K562 (cell line): ENCODE results near the gene RCSD1. TPM values are rescaled to one million over a fixed set of nuclear protein-coding genes. Genes with fewer than 3 reads are reported as not detected.

Experiments
- ARID3A ChIP-seq: IDR thresholded peaks from 2 replicates; pipeline ENCODE4 v1.6.1; 2012; ENCODE audit warnings: low read depth, low read length, improper control_type of control experiment, borderline replicate concordance
- CAMTA2 ChIP-seq: fragments of 250-450 bp; sonication (Bioruptor Pico); conservative IDR thresholded peaks from 2 replicates; pipeline ENCODE4 v1.5.1; 2022
- CBFA2T3 ChIP-seq: fragments of 450-650 bp; IDR thresholded peaks from 2 replicates; pipeline ENCODE4 v1.6.1; 2017
- CGGBP1 ChIP-seq: fragments of 250-450 bp; sonication (Bioruptor Pico); IDR thresholded peaks from 2 replicates; pipeline ENCODE4 v1.9.0; 2021; ENCODE audit warnings: mild to moderate bottlenecking
- EHMT2 ChIP-seq: fragments of 450-650 bp; IDR thresholded peaks from 2 replicates; pipeline ENCODE4 v1.6.1; 2018; ENCODE audit warnings: antibody characterized with exemption
- FOXA3 ChIP-seq, 2 experiments: fragments of 450-650 bp in 1 of 2; sonication (generic) in 1 of 2; formaldehyde crosslinking; IDR thresholded peaks in 1 of 2; conservative IDR thresholded peaks in 1 of 2; 2 replicates each; pipeline versions ENCODE4 v1.4.0 to v1.8.0; 2020 to 2022; ENCODE audit warnings: mild to moderate bottlenecking in 2 of 2, missing genetic modification reagents in 1 of 2
- HINFP ChIP-seq: fragments of 450-650 bp; conservative IDR thresholded peaks from 2 replicates; pipeline ENCODE4 v1.6.1; 2016; ENCODE audit warnings: missing genetic modification characterization, low read depth, mild to moderate bottlenecking, control low read depth, missing compliant biosample characterization
- ILF3 ChIP-seq: fragments of 450-650 bp; IDR thresholded peaks from 2 replicates; pipeline ENCODE4 v1.6.1; 2018; ENCODE audit warnings: antibody characterized with exemption, mild to moderate bottlenecking, moderate library complexity, borderline replicate concordance
- KHSRP ChIP-seq: fragments of 450-650 bp; IDR thresholded peaks from 2 replicates; pipeline ENCODE4 v1.6.1; 2017
- MYBL2 ChIP-seq, 2 experiments: fragments of 450-650 bp in 1 of 2; sonication (generic) in 1 of 2; formaldehyde crosslinking in 1 of 2; IDR thresholded peaks; 2 replicates each; pipeline versions ENCODE4 v1.6.1 to v1.8.1; 2017 to 2022; ENCODE audit warnings: borderline replicate concordance in 1 of 2, inconsistent platforms in 1 of 2, low read depth in 1 of 2, mild to moderate bottlenecking in 1 of 2, missing genetic modification reagents in 1 of 2, moderate library complexity in 1 of 2
- NFIX ChIP-seq: fragments of 250-450 bp; sonication (Bioruptor Pico); IDR thresholded peaks from 2 replicates; pipeline ENCODE4 v1.4.0; 2020; ENCODE audit warnings: low read depth, mild to moderate bottlenecking, moderate library complexity
- NKRF ChIP-seq: fragments of 450-650 bp; IDR thresholded peaks from 2 replicates; pipeline ENCODE4 v1.6.1; 2016; ENCODE audit warnings: borderline replicate concordance
- NR0B1 ChIP-seq: fragments of 450-650 bp; IDR thresholded peaks from one replicate; pipeline ENCODE4 v1.6.1; 2018; ENCODE audit warnings: mild to moderate bottlenecking, moderate library complexity; ENCODE audit not compliant: partially characterized antibody
- NR4A1 ChIP-seq, 2 experiments: fragments of 250-450 bp in 1 of 2; fragments of 450-650 bp in 1 of 2; sonication (Bioruptor Pico) in 1 of 2; IDR thresholded peaks; 2 replicates each; pipeline versions ENCODE4 v1.4.0 to v1.6.1; 2016 to 2020; ENCODE audit warnings: mild to moderate bottlenecking in 2 of 2, missing compliant biosample characterization in 1 of 2, missing genetic modification characterization in 1 of 2, moderate library complexity in 1 of 2
- POLR2A ChIP-seq: fragments of 450-650 bp; conservative IDR thresholded peaks from 2 replicates; pipeline ENCODE4 v1.6.1; 2016
- SPI1 ChIP-seq: IDR thresholded peaks from 2 replicates; pipeline ENCODE4 v1.6.1; 2011; ENCODE audit warnings: low read depth, low read length, control low read depth, borderline replicate concordance
- SRSF9 ChIP-seq: fragments of 200-400 bp; formaldehyde crosslinking; IDR thresholded peaks from 2 replicates; pipeline ENCODE4 v1.6.1; 2017; ENCODE audit warnings: low read depth, low read length, borderline replicate concordance
- TAF15 ChIP-seq: fragments of 200-400 bp; formaldehyde crosslinking; IDR thresholded peaks from 2 replicates; pipeline ENCODE4 v1.6.1; 2017; ENCODE audit warnings: mild to moderate bottlenecking, low read depth, low read length, moderate library complexity
- ZBTB1 ChIP-seq: sonication (generic); formaldehyde crosslinking; IDR thresholded peaks from 2 replicates; pipeline ENCODE4 v1.8.1; 2023; ENCODE audit warnings: missing genetic modification reagents, low read depth, mild to moderate bottlenecking, borderline replicate concordance
- ZNF217 ChIP-seq: sonication (generic); formaldehyde crosslinking; IDR thresholded peaks from 2 replicates; pipeline ENCODE4 v1.8.0; 2022; ENCODE audit warnings: mild to moderate bottlenecking, missing genetic modification reagents
- ZNF699 ChIP-seq: fragments of 250-450 bp; sonication (Bioruptor Pico); IDR thresholded peaks from 2 replicates; pipeline ENCODE4 v1.8.0; 2021; ENCODE audit warnings: mild to moderate bottlenecking, moderate library complexity; ENCODE audit not compliant: insufficient replicate concordance
- polyA plus RNA-seq, 8 experiments: library from polyadenylated mRNA; depleted of rRNA in 4 of 8; stranded (reverse) in 5 of 8; unstranded in 3 of 8; fragments of >200 nt; fragmentation: Nextera tagmentation in 2 of 8; fragmentation: Illumina TruSeq in 1 of 8; extraction: Ambion mirVana in 2 of 8; extraction: Trizol in 1 of 8; gene quantifications; 2 replicates each; pipeline versions ENCODE4 v1.2.1 to v1.2.3, GENCODE V29; 2011 to 2014; ENCODE audit warnings: inconsistent platforms in 1 of 8, missing spikeins in 1 of 8
- total RNA-seq, 7 experiments: library from RNA; depleted of rRNA in 6 of 7; stranded (reverse); fragments of >200 nt in 6 of 7; fragmentation: Illumina TruSeq in 2 of 7; extraction: Trizol in 2 of 7; gene quantifications; 2 replicates each; pipeline versions ENCODE4 v1.2.1 to v1.2.3, GENCODE V29; 2011 to 2021; ENCODE audit warnings: low replicate concordance in 1 of 7

Gene RCSD1
- total and polyA plus RNA-seq, 9 of the 15 experiments (the other 6 are each of a cell fraction or from before 2014, with no cell fraction given), result 7.8 to 69.8 (median 45.3) TPM

- TF ChIP-seq NR4A1 (CRISPR knock-in tag; IDR thresholded peaks at IDR 0.05) (no peak), NR4A1 (tag; IDR thresholded peaks at IDR 0.05) (no peak), POLR2A (no peak), NFIX (CRISPR knock-in tag) (no peak), EHMT2 (no peak), ILF3 (no peak), MYBL2 (IDR thresholded peaks at IDR 0.05; ENCODE audit: low read depth) (no peak), MYBL2 (CRISPR knock-in tag; IDR thresholded peaks at IDR 0.05; ENCODE audit: borderline replicate concordance) (no peak), NR0B1 (no peak), SRSF9 (no peak), NKRF (no peak), ARID3A (no peak), CGGBP1 (CRISPR knock-in tag) (no peak), SPI1 (no peak), CAMTA2 (CRISPR knock-in tag) (no peak), KHSRP (no peak), CBFA2T3 (peak; percentile 21; the same call in 1 of the 2 replicates), ZBTB1 (CRISPR knock-in tag) (no peak), TAF15 (no peak), ZNF217 (CRISPR knock-in tag) (no peak), FOXA3 (CRISPR knock-in tag; conservative IDR thresholded peaks at IDR 0.05 in 1 of 2, IDR thresholded peaks at IDR 0.05 in 1 of 2) (no peak), HINFP (tag) (no peak), ZNF699 (CRISPR knock-in tag) (no peak)
Measured at GRCh38 chr1:167625040-167625823, 4.8 kb upstream of the RCSD1 start (continued).
